CD8-positive, alpha-beta memory T cell (primary cell): ENCODE results near the gene RPL27. TPM values are rescaled to one million over a fixed set of nuclear protein-coding genes. Genes with fewer than 3 reads are reported as not detected.
"Not testable (repeated sequence)": the region's sequence is repeated elsewhere in the genome, so short reads cannot be mapped to it uniquely, and the experiment has no call there.

Source experiments
- CTCF ChIA-PET: fragments of 350-600 bp; sonication (Branson Sonifier 250); formaldehyde crosslinking; loops from one replicate; lab custom pipeline; 2021; ENCODE audit warnings: antibody characterized with exemption; lab: Charles Lee
- POLR2A ChIA-PET: fragments of 350-600 bp; sonication (Branson Sonifier 250); formaldehyde crosslinking; loops from one replicate; lab custom pipeline; 2021; ENCODE audit warnings: antibody characterized with exemption; lab: Charles Lee
- DNase-seq, 5 donors: peaks; one replicate each; pipeline versions ENCODE4 v3.0.0 to v3.0.0-alpha.2; 2020 to 2022; ENCODE audit warnings: mixed read lengths in 1 of 5
- H3K27ac ChIP-seq: one replicate; pipeline ENCODE4 v1.7.0; 2013; ENCODE audit warnings: low read depth, mild to moderate bottlenecking, low read length, moderate library complexity
- H3K27me3 ChIP-seq: 2 replicates; pipeline ENCODE4 v1.7.0; 2013; ENCODE audit warnings: low read length, mild to moderate bottlenecking; ENCODE audit not compliant: insufficient read depth, poor library complexity, severe bottlenecking
- H3K36me3 ChIP-seq: 2 replicates; pipeline ENCODE4 v1.7.0; 2013; ENCODE audit warnings: mild to moderate bottlenecking, low read length, moderate library complexity; ENCODE audit not compliant: insufficient read depth
- H3K4me1 ChIP-seq: 2 replicates; pipeline ENCODE4 v1.7.0; 2013; ENCODE audit warnings: mild to moderate bottlenecking, low read length, moderate library complexity; ENCODE audit not compliant: insufficient read depth
- H3K4me3 ChIP-seq: 2 replicates; pipeline ENCODE4 v1.7.0; 2013; ENCODE audit warnings: mild to moderate bottlenecking, low read length
- H3K9me3 ChIP-seq: 2 replicates; pipeline ENCODE4 v1.7.0; 2013; ENCODE audit warnings: mild to moderate bottlenecking, low read length
- H3K27ac Mint-ChIP-seq, 8 donors: one replicate each; pipeline ENCODE4 v1.8.0; 2020 to 2021; ENCODE audit warnings: mixed read lengths in 8 of 8, mild to moderate bottlenecking in 6 of 8, inconsistent platforms in 3 of 8, moderate library complexity in 3 of 8
- H3K27me3 Mint-ChIP-seq, 2 donors: one replicate each; pipeline ENCODE4 v1.8.0; 2020 to 2021; ENCODE audit warnings: mixed read lengths in 2 of 2, mild to moderate bottlenecking in 1 of 2, moderate library complexity in 1 of 2
- H3K36me3 Mint-ChIP-seq, 3 donors: one replicate each; pipeline ENCODE4 v1.8.0; 2020 to 2021; ENCODE audit warnings: mixed read lengths in 3 of 3, inconsistent platforms in 1 of 3, mild to moderate bottlenecking in 1 of 3
- H3K4me1 Mint-ChIP-seq, 3 donors: one replicate each; pipeline ENCODE4 v1.8.0; 2020 to 2021; ENCODE audit warnings: mixed read lengths in 3 of 3, inconsistent platforms in 1 of 3, mild to moderate bottlenecking in 1 of 3
- H3K4me3 Mint-ChIP-seq, 7 donors: one replicate each; pipeline ENCODE4 v1.8.0; 2020 to 2021; ENCODE audit warnings: mixed read lengths in 7 of 7, mild to moderate bottlenecking in 6 of 7, moderate library complexity in 4 of 7, inconsistent platforms in 2 of 7
- H3K9me3 Mint-ChIP-seq, 5 donors: one replicate each; pipeline ENCODE4 v1.8.0; 2020 to 2022; ENCODE audit warnings: mixed read lengths in 5 of 5, mild to moderate bottlenecking in 3 of 5, moderate library complexity in 2 of 5, inconsistent platforms in 1 of 5
- polyA plus RNA-seq: library from polyadenylated mRNA; unstranded; fragments of 300-500 nt; fragmentation: Illumina TruSeq; gene quantifications from one replicate; pipeline ENCODE4 v1.2.3, GENCODE V29; 2021
- total RNA-seq, 2 experiments: library from RNA; stranded (reverse); gene quantifications; one replicate each; pipeline ENCODE4 v1.2.3, GENCODE V29; 2021

The RPL27 gene
- total and polyA plus RNA-seq, 3 experiments from 2014 or later = 1,412 to 1,922 (median 1,428) TPM

DNA sequence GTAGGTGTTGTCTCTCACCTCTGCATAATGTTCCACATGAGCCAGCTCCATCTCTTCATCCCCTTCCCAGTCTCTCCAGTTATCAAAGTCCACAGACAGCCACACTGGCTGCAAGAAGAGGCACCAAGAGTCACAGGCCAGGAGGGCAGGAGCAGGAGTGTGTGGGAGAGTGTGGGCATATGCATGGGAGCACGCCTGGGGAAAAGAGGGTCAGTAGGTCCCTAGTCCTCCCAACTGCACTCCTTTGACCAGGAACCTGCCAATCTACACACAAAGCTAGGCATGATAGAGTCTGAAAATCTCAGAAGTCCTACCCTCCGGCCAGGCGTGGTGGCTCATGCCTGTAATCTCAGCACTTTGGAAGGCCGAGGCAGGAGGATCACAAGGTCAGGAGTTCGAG lies 26.6 kb upstream of the RPL27 start:
- Histone ChIP-seq H3K27ac (no peak overlapping the region), H3K36me3 (no peaks in the 10 kb centered on the region), H3K4me3 (no peak overlapping the region), H3K27me3 (no peaks in the 10 kb centered on the region), H3K9me3 (no peaks in the 10 kb centered on the region), H3K4me1 (no peaks in the 10 kb centered on the region)
- ChIA-PET CTCF (no interaction called here), POLR2A (no interaction called here)
- no peak overlapping the region for H3K4me3 Mint-ChIP-seq
- no peak for DNase-seq
- H3K27ac Mint-ChIP-seq = peak overlapping the region in 1 of 8 donors; percentile 14
- peaks cover 0 to 2% of the 10 kb centered on the region in 2 donors for H3K27me3 Mint-ChIP-seq
- no peaks in the 10 kb centered on the region for H3K36me3 Mint-ChIP-seq
- no peaks in the 10 kb centered on the region for H3K9me3 Mint-ChIP-seq
- no peaks in the 10 kb centered on the region for H3K4me1 Mint-ChIP-seq

DNA sequence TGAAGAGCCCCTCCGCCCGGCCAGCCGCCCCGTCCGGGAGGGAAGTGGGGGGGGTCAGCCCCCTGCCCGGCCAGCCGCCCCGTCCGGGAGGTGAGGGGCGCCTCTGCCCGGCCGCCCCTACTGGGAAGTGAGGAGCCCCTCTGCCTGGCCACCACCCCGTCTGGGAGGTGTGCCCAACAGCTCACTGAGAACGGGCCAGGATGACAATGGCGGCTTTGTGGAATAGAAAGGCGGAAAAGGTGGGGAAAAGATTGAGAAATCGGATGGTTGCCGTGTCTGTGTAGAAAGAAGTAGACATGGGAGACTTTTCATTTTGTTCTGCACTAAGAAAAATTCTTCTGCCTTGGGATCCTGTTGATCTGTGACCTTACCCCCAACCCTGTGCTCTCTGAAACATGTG lies 24.9 kb upstream of the RPL27 start:
- not testable (repeated sequence) for H3K27me3 Mint-ChIP-seq

DNA sequence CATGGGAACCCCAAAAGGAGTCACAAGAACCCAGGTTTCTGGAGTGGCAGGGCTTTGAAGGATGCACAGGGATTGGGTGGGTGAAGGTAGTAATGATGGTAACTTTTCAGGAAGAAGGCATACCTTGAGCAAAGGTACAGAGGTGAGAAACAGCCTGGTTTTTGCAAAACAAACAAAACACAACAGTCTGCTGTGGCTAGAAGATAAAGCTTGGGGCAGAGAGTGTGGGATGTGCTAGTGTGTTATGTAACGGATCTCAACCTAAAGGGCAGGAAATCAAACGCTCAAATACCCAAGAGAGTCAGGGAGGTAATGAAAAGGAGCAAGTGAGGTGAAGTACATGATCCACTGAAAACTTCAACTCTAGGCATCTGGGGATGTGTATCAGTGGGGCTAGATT lies 23.0 kb upstream of the RPL27 start:
- Mint-ChIP-seq H3K4me3 (peak overlapping the region in 2 of 7 donors; percentile 4 to 47), H3K27me3 (peaks cover 0 to 3% of the 10 kb centered on the region in 2 donors), H3K4me1 (peaks cover 6 to 11% (median 11%) of the 10 kb centered on the region in 3 donors), H3K36me3 (peaks cover 0 to 3% (median 0%) of the 10 kb centered on the region in 3 donors), H3K9me3 (no peaks in the 10 kb centered on the region), H3K27ac (no peak overlapping the region)
- Histone ChIP-seq H3K9me3 (no peaks in the 10 kb centered on the region), H3K4me1 (peaks cover 7% of the 10 kb centered on the region), H3K27ac (no peak overlapping the region), H3K4me3 (no peak overlapping the region), H3K27me3 (no peaks in the 10 kb centered on the region), H3K36me3 (no peaks in the 10 kb centered on the region)
- ChIA-PET CTCF (no interaction called here), POLR2A (no interaction called here)
- DNase-seq = no peak

More for the DNA sequence above, 24.9 kb upstream of the RPL27 start:
- H3K4me1 ChIP-seq, H3K27me3 ChIP-seq, H3K4me3 ChIP-seq, H3K36me3 Mint-ChIP-seq, H3K9me3 Mint-ChIP-seq, CTCF ChIA-PET, H3K36me3 ChIP-seq, H3K4me3 Mint-ChIP-seq, H3K9me3 ChIP-seq, POLR2A ChIA-PET, DNase-seq, H3K27ac Mint-ChIP-seq, H3K4me1 Mint-ChIP-seq, H3K27ac ChIP-seq: not testable (repeated sequence)

DNA sequence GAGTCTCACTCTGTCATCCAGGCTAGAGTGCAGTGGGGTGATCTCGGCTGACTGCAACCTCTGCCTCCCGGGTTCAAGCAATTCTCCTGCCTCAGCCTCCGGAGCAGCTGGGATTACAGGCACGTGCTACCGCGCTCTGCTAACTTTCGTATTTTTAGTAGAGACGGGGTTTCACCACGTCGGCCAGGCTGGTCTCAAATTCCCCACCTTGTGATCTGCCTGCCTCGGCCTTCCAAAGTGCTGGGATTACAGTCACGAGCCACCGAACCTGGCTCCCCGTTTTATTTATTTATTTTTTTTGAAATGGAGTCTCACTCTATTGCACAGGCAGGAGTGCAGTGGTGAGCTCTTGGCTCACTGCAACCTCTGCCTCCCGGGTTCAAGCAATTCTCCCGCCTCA lies 22.5 kb upstream of the RPL27 start:
- H3K4me1 Mint-ChIP-seq = peaks cover 8 to 14% (median 14%) of the 10 kb centered on the region in 3 donors

DNA sequence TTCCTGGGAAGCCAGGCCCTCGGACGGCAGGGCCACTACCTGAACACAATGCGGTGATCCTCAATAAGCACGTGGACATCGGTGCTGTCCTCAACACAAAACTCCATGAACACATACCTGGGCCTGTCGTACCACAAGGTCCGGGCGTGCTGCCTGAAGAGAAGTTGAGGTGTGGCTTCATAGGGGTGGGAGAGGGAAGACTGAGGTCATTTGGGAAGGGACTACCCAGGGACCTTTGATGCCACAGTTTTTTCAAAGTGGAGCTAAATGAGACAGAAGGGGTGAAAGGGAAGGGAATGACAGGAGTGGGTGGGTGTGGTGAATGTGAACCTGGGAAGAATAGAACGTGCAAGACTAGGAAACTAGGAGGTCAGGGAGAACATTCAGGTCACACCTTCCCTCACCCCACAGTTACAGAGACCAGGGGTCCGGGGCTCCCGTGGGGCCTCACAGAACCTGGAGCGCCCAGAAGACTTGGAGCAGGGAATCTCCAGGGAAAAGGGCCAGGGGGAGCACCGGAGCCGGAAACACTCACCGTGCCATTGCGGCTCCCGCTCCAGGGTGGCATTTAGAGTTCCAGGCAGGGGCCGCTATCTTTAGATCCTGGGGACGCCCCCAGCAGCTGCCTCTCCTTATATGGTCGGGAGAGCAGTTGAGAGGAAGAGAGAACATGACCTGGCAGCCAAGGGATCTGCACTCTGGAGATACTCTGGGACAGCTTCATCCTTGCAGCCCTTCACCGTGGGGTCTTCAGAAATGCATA lies 18.5 kb upstream of the RPL27 start, which contains the start of gene PTGES3L:
PTGES3L (minus strand) TSS at position 570 of the 763 bp plus-strand sequence; CDS start at position 543, 27 bp downstream.
- H3K36me3 ChIP-seq = no peaks in the 10 kb centered on the region
- Mint-ChIP-seq H3K4me3 (peak within 1 kb of the TSS; percentile 89 to 99 (median 97)), H3K9me3 (no peaks in the 10 kb centered on the region), H3K27me3 (peaks cover 0 to 5% of the 10 kb centered on the region in 2 donors), H3K4me1 (peaks cover 24 to 39% (median 30%) of the 10 kb centered on the region in 3 donors), H3K27ac (peak within 1 kb of the TSS; percentile 76 to 99 (median 98)), H3K36me3 (peaks cover 0 to 25% (median 0%) of the 10 kb centered on the region in 3 donors)
- H3K4me1 ChIP-seq = peaks cover 20% of the 10 kb centered on the region
- ChIA-PET POLR2A (interaction anchor here (1.0 kb wide), 1 partner anchor 18 kb away, joined by 3 read pairs; the partner anchor contains the start of gene RPL27), CTCF (interaction anchor here (1.8 to 3.5 kb wide), 2 partner anchors 10 to 18 kb away, joined by 3 to 12 read pairs; partner anchors contain the start of gene RPL27)
- no peaks in the 10 kb centered on the region for H3K9me3 ChIP-seq
- DNase-seq = peak in 2 of 5 donors; percentile 5 to 6
- H3K27me3 ChIP-seq = no peaks in the 10 kb centered on the region
- peak within 1 kb of the TSS; percentile 88 for H3K4me3 ChIP-seq
- peak within 1 kb of the TSS; percentile 70 for H3K27ac ChIP-seq

More for the DNA sequence above, 22.5 kb upstream of the RPL27 start:
- H3K4me1 ChIP-seq, H3K36me3 ChIP-seq, H3K4me3 ChIP-seq, H3K27me3 ChIP-seq, CTCF ChIA-PET, DNase-seq, H3K27me3 Mint-ChIP-seq, POLR2A ChIA-PET, H3K9me3 Mint-ChIP-seq, H3K27ac Mint-ChIP-seq, H3K27ac ChIP-seq, H3K9me3 ChIP-seq, H3K36me3 Mint-ChIP-seq: not testable (repeated sequence)
- H3K4me3 Mint-ChIP-seq = peak overlapping the region in 1 of 7 donors; percentile 47

DNA sequence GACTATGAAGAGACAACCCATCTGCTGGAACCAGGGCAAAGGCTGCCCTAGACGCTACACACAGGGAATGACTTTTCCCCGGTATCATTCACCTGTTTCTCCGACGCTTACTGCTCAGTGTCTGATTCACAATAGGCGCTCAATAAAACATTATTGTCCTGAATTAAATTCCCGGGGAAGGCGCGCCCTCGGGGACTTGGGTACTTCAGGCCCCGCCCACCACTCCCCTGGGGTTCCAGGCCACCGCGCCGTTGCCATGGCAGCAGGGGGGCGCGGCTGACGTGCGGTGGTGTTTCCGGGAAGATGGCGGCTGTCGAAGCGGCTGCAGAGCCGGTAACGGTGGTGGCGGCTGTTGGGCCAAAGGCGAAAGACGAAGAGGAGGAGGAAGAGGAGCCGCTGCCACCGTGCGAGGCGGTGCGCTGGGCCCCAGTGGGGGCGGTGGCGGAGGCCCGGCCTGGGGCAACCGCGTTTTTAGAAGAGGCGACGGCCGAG lies 17.9 kb upstream of the RPL27 start, which contains the start of gene RUNDC1:
RUNDC1 (plus strand) TSS at position 292 of the 492 bp plus-strand sequence; CDS start at position 304, 12 bp downstream.
- H3K27me3 Mint-ChIP-seq = peaks cover 0 to 5% of the 10 kb centered on the region in 2 donors
- no peaks in the 10 kb centered on the region for H3K9me3 ChIP-seq
- peaks cover 0 to 30% (median 2%) of the 10 kb centered on the region in 3 donors for H3K36me3 Mint-ChIP-seq
- no peaks in the 10 kb centered on the region for H3K27me3 ChIP-seq
- peak; percentile 86 to 94 (median 89) for DNase-seq
- H3K4me3 ChIP-seq = peak within 1 kb of the TSS; percentile 88
- peak within 1 kb of the TSS; percentile 70 for H3K27ac ChIP-seq
- no peaks in the 10 kb centered on the region for H3K9me3 Mint-ChIP-seq
- H3K36me3 ChIP-seq = no peaks in the 10 kb centered on the region
- H3K4me1 ChIP-seq = peaks cover 20% of the 10 kb centered on the region
- H3K4me3 Mint-ChIP-seq = peak within 1 kb of the TSS; percentile 89 to 99 (median 97)
- POLR2A ChIA-PET = interaction anchor here (1.0 kb wide), 2 partner anchors 17 to 18 kb away, joined by 3 to 10 read pairs; partner anchors contain the start of gene RPL27
- H3K4me1 Mint-ChIP-seq = peaks cover 27 to 44% (median 34%) of the 10 kb centered on the region in 3 donors
- H3K27ac Mint-ChIP-seq = peak within 1 kb of the TSS; percentile 76 to 99 (median 98)
- CTCF ChIA-PET = interaction anchor here (0.6 to 3.5 kb wide), 4 partner anchors 10 to 44 kb away, joined by 3 to 12 read pairs (median 3); partner anchors contain the start of gene RPL27

DNA sequence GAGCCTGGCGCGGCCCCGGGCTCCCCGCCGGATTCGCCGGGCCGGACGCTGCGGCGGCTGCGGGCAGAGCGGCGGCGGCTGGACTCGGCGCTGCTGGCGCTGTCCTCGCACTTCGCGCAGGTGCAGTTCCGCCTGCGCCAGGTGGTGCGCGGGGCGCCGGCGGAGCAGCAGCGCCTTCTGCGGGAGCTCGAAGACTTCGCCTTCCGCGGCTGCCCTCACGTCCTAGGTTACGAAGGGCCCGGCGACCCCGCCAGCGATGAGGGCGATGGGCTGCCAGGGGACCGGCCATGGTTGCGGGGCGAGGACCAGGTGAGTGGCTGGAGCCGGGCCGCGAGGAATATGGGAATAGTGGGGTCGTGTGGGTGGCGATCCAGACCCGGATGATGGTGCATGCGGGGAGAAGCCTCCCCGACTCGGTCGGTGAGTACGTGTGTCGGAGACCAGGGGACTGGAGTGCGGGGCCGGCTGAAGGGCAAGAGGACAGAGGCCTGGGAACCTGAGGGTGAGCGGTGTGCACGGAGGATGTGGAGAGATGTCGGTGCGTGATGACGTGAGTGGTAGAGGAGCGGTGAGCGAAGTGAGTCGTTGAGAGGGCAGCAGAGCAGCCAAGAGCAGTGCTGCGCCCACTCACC lies 17.3 kb upstream of the RPL27 start:
- CTCF ChIA-PET = interaction anchor here (0.6 to 3.5 kb wide), 3 partner anchors 10 to 44 kb away, joined by 3 to 12 read pairs (median 3); partner anchors contain the start of gene RPL27
- no peaks in the 10 kb centered on the region for H3K36me3 ChIP-seq
- peak overlapping the region; percentile 76 to 99 (median 96) for H3K27ac Mint-ChIP-seq
- peaks cover 0 to 5% of the 10 kb centered on the region in 2 donors for H3K27me3 Mint-ChIP-seq
- H3K9me3 Mint-ChIP-seq = no peaks in the 10 kb centered on the region
- peak overlapping the region; percentile 70 for H3K27ac ChIP-seq
- H3K36me3 Mint-ChIP-seq = peaks cover 0 to 34% (median 2%) of the 10 kb centered on the region in 3 donors
- POLR2A ChIA-PET = interaction anchor here (1.0 kb wide), 1 partner anchor 17 kb away, joined by 10 read pairs; the partner anchor contains the start of gene RPL27
- H3K4me3 Mint-ChIP-seq = peak overlapping the region; percentile 89 to 99 (median 96)
- no peaks in the 10 kb centered on the region for H3K27me3 ChIP-seq
- H3K4me1 Mint-ChIP-seq = peaks cover 27 to 49% (median 34%) of the 10 kb centered on the region in 3 donors
- DNase-seq = peak; percentile 42 to 65 (median 59)
- H3K4me3 ChIP-seq = peak overlapping the region; percentile 88
- H3K4me1 ChIP-seq = peaks cover 20% of the 10 kb centered on the region
- H3K9me3 ChIP-seq = no peaks in the 10 kb centered on the region
